C4-2B (cell line): Measurements from ENCODE around the gene LACTB.

Experiments
- H3K27ac ChIP-seq: fragments of 450-650 bp; 2 replicates; pipeline ENCODE4 v1.5.1; 2017
- ZFX ChIP-seq: fragments of 450-650 bp; IDR thresholded peaks from 2 replicates; pipeline ENCODE4 v1.6.1; 2017
- TF ChIP-seq, protein P1 (sequence below): fragments of 450-650 bp; conservative IDR thresholded peaks from 2 replicates; pipeline ENCODE4 v1.5.1; 2017; ENCODE audit warnings: mild to moderate bottlenecking

The LACTB gene

GRCh38 chr15:63156086-63156710, 34.5 kb downstream of the LACTB start:
- TF ChIP-seq ZFX: no peak
- TF ChIP-seq, protein P1, sequence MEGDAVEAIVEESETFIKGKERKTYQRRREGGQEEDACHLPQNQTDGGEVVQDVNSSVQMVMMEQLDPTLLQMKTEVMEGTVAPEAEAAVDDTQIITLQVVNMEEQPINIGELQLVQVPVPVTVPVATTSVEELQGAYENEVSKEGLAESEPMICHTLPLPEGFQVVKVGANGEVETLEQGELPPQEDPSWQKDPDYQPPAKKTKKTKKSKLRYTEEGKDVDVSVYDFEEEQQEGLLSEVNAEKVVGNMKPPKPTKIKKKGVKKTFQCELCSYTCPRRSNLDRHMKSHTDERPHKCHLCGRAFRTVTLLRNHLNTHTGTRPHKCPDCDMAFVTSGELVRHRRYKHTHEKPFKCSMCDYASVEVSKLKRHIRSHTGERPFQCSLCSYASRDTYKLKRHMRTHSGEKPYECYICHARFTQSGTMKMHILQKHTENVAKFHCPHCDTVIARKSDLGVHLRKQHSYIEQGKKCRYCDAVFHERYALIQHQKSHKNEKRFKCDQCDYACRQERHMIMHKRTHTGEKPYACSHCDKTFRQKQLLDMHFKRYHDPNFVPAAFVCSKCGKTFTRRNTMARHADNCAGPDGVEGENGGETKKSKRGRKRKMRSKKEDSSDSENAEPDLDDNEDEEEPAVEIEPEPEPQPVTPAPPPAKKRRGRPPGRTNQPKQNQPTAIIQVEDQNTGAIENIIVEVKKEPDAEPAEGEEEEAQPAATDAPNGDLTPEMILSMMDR: no peak
- peak overlapping the region; percentile 93 for H3K27ac ChIP-seq

DNA sequence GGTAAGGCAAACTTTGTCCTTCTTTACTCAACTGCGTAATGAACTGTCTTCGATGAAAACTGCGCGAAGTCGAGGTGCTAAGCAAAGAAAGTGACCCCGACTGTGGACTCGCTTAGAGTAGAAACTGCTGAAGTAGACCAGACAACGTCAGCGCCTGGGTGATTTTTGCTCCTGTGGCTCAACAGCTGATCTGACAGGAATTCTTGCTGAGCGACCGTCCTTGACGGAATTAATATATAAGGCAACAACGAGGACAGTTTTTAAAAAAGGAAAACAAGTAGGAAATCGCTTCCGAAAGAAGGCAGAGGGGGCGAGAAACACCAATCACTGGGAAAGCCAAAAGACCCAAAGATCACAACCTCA, 35.1 kb downstream of the LACTB start:
- peak overlapping the region; percentile 93 for H3K27ac ChIP-seq
- TF ChIP-seq, protein P1: no peak
- TF ChIP-seq ZFX: no peak

DNA sequence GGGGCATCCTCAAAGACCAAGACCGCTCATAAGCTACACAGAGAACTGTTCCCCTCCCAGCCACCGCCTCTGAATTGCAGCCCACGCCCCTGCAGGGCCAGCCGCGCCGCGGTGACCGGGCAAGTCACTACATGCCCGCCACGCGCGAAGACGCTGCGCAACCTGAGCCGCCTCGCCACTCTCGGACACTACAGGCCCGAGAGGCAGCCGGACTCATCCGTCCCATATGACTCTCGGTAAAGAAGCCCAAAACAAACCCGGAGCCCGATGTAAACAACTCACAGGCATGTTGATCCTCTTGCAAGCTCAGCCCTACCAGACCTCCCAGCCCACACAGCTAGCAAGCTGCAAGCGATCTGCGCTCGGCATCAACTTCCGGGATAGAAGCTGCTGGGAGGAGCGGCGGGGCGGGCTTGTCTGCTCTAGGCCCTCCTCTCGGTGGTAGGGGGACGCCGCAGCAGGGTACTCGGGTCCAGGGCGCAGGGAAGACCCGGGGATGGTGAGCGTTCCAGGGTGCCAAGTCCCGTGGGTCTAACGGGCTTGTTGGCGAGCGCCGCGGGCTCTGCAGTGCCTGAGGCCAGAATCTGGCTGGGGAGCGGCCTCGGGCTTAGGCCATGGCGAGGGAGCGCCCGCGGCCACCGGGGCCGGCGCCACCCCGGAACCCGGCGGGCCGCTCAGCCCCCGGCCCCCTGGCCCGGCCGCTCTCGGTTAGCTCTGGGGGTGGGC, 35.6 kb downstream of the LACTB start, which contains the start of gene RPS27L:
TSS of gene RPS27L (minus strand) at position 360 of the 726 bp plus-strand sequence. CDS start at position 288, 72 bp downstream.
- H3K27ac ChIP-seq: peak within 1 kb of the TSS; percentile 93
- TF ChIP-seq, protein P1: no peak
- TF ChIP-seq ZFX: peak; percentile 90

- H3K27ac ChIP-seq: peak overlapping the region; percentile 93
- TF ChIP-seq, protein P1: no peak; the same call in 1 of the 2 replicates
- TF ChIP-seq ZFX: no peak
These were observed 36.3 kb downstream of the LACTB start for GRCh38 chr15:63157891-63158431.

DNA sequence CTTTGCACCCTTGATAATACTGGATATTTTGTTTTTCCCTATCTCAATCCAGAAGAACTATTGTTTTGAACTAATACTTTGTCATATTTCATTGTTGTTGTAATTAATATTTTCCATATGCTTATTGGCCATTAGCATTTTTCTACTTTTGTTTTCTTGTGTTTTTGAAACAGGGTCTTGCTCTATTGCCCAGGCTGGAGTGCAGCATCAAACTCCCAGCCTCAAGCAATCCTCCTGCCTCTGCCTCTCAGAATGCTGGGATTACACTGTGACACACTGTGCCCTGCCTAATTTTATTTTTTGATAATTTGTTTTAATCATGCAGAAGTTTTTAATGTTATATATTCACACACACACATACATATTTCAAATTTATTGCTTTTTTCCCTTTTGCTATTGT, 39.0 kb downstream of the LACTB start:
- TF ChIP-seq, protein P1: no peak
- no peak for TF ChIP-seq ZFX
- no peak overlapping the region for H3K27ac ChIP-seq

DNA sequence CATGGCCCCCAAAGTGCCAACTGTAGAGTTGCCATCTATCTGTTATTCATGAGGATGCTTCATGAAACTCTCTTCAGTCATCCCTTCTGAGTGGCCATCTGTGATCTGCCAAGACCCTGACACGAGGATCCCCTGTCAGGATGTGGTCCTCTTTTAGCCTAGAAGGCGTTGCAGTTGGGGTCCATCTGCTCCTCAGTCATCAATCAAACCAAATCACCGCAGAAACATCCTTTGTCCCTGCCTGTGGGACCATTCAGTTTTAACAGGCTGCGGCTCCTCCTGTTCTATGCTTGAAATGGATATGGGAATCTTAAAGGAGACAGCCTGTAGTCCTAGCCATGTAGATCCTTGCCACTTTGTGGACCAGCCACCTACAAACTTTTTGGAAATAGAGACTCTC, 41.6 kb downstream of the LACTB start:
- no peak overlapping the region for H3K27ac ChIP-seq
- TF ChIP-seq, protein P1: no peak
- no peak for TF ChIP-seq ZFX
